Astrocyte of the cerebellum (primary cell): ENCODE results near the gene ZBTB38.

Experiments
- DNase-seq: peaks from one replicate; pipeline ENCODE4 v3.0.0-alpha.2; 2011; ENCODE audit warnings: low read depth
- H3K4me3 ChIP-seq: 2 replicates; pipeline ENCODE4 v1.5.1; 2011; ENCODE audit warnings: mild to moderate bottlenecking, low read depth, low read length, moderate library complexity
- CTCF ChIP-seq: IDR thresholded peaks from 2 replicates; pipeline ENCODE4 v1.5.1; 2012; ENCODE audit warnings: low read length, low read depth, moderate library complexity, mild to moderate bottlenecking; ENCODE audit errors: missing control alignments
- in situ Hi-C: cut with HindIII; loops from 2 replicates; pipeline ENCODE4 v1.10.0; 2017; ENCODE audit warnings: low sequenced_read_pairs

ZBTB38 gene

GRCh38 chr3:141372656-141373055 lies 4.4 kb downstream of the ZBTB38 start:
- in situ Hi-C loops: no loop called here
- no peak for TF ChIP-seq CTCF
- DNase-seq: no peak
- no peak overlapping the region for H3K4me3 ChIP-seq

- no peak for TF ChIP-seq CTCF
- in situ Hi-C loops: no loop called here
- H3K4me3 ChIP-seq: no peak overlapping the region
- no peak for DNase-seq
These were observed 4.9 kb downstream of the ZBTB38 start for GRCh38 chr3:141373232-141373631.

DNA sequence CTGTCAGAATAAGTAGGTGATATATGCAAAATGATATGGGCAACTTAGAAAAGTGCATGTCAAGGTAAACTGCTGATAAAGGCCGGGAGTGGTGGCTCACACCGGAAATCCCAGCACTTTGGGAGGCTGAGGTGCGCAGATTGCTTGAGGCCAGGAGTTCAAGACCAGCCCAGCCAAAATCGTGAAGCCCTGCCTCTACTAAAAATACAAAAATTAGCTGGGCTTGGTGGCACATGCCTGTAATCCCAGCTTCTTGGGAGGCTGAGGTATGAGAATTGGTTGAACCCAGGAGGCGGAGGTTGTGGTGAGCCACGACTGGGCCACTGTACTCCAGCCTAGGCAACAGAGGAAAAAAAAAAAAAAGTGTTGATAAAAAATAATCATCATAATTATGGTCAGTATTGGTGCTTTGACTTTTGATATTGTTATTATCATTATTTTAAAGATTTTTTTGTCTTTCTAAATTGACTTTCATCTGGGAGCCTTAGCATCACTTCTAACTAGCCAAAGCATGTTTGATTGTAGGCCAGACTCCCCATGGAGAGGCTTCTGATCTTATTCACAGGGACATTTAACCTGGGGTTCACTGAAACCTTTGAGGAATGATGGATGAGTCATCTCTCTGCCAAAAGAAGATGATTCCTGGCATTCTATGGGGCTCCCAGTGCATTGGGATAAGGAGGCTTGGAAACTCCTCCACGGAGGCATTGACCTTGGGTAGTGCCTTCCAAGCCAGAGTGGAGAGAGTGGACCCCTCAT lies 5.6 kb downstream of the ZBTB38 start:
- TF ChIP-seq CTCF: no peak
- in situ Hi-C loops: no loop called here
- no peak overlapping the region for H3K4me3 ChIP-seq
- DNase-seq: no peak

GRCh38 chr3:141375381-141376301 lies 7.3 kb downstream of the ZBTB38 start:
- no peak overlapping the region for H3K4me3 ChIP-seq
- no peak for TF ChIP-seq CTCF
- in situ Hi-C loops: no loop called here
- no peak for DNase-seq

DNA sequence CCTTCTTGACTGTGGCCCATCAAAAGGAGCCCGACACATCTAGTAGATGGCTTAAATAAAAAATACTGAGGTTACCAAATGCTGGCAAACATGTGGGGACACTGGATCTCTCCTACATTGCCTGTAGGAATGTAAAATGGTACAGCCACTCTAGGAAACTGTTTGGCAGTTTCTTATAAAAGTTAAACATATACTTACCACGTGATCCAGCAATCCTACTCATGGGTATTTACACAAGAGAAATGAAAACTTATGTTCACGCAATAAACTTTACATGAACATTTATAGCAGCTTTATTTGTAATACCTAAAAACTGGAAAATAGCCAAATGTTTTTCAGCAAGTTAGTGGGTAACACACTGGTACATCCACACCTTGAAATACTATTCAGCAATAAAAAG lies 9.1 kb downstream of the ZBTB38 start:
- H3K4me3 ChIP-seq: no peak overlapping the region
- no peak for DNase-seq
- TF ChIP-seq CTCF: no peak
- in situ Hi-C loops: no loop called here

- H3K4me3 ChIP-seq: no peak overlapping the region
- DNase-seq: no peak
- in situ Hi-C loops: no loop called here
- no peak for TF ChIP-seq CTCF
These were observed 10.3 kb downstream of the ZBTB38 start for GRCh38 chr3:141378556-141378955.
